T-cell (primary cell): ENCODE measurements around the gene TDP1. TPM values are rescaled to one million over a fixed set of nuclear protein-coding genes. Genes with fewer than 3 reads are reported as not detected.

Experiments used
- ATAC-seq, 4 experiments: fragments of 200-7000 bp in 3 of 4; fragments of 150-1000 bp in 1 of 4; cut with Tn5 transposase; replicated peaks in 1 of 4; 1 replicate in 3 of 4; 2 replicates in 1 of 4; pipeline ENCODE4 v1.10.0; 2021; ENCODE audit warnings: moderate library complexity in 3 of 4, mild to moderate bottlenecking in 2 of 4, moderate number of reproducible peaks in 1 of 4
- CTCF ChIA-PET, 2 donors: fragments of 300-600 bp; sonication (Branson Sonifier 250); formaldehyde crosslinking; loops; one replicate each; lab custom pipeline; 2022; ENCODE audit warnings: antibody characterized with exemption in 2 of 2; lab: Charles Lee
- POLR2A ChIA-PET, 2 donors: fragments of 300-600 bp; sonication (Branson Sonifier 250); formaldehyde crosslinking; loops; one replicate each; lab custom pipeline; 2022; ENCODE audit warnings: antibody characterized with exemption in 2 of 2; lab: Charles Lee
- DNase-seq, 35 experiments: peaks; one replicate each; pipeline versions ENCODE4 v3.0.0 to v3.0.0-alpha.2; 2013 to 2023
- H3K27ac ChIP-seq: one replicate; pipeline ENCODE4 v1.5.1; 2013; ENCODE audit warnings: low read length
- H3K27me3 ChIP-seq, 2 experiments: replicated peaks in 1 of 2; 1 replicate in 1 of 2; 2 replicates in 1 of 2; pipeline versions ENCODE4 v1.6.1 to v1.7.0; 2013; ENCODE audit warnings: low read length in 1 of 2, mixed read lengths in 1 of 2; ENCODE audit not compliant: control insufficient read depth in 2 of 2, insufficient read depth in 2 of 2; ENCODE audit errors: extremely low read depth in 1 of 2
- H3K36me3 ChIP-seq, 2 donors: 1 replicate in 1 of 2; 2 replicates in 1 of 2; pipeline versions ENCODE4 v1.6.1 to v1.7.0; 2013; ENCODE audit warnings: low read length in 1 of 2; ENCODE audit not compliant: control insufficient read depth in 2 of 2, insufficient read depth in 1 of 2; ENCODE audit errors: extremely low read depth in 1 of 2
- H3K4me1 ChIP-seq, 2 experiments: 1 replicate in 1 of 2; 2 replicates in 1 of 2; pipeline versions ENCODE4 v1.6.1 to v1.7.0; 2013; ENCODE audit warnings: low read length in 2 of 2, mixed read lengths in 1 of 2; ENCODE audit not compliant: insufficient read depth in 2 of 2, control insufficient read depth in 1 of 2; ENCODE audit errors: extremely low read depth in 1 of 2
- H3K4me3 ChIP-seq, 2 donors: 1 replicate in 1 of 2; 2 replicates in 1 of 2; pipeline versions ENCODE4 v1.5.1 to v1.7.0; 2013; ENCODE audit warnings: mild to moderate bottlenecking in 2 of 2, low read length in 1 of 2, moderate library complexity in 1 of 2; ENCODE audit not compliant: control insufficient read depth in 1 of 2; ENCODE audit errors: extremely low read depth in 1 of 2
- H3K9me3 ChIP-seq: 2 replicates; pipeline ENCODE4 v1.7.0; 2013
- H3K27ac Mint-ChIP-seq, 2 donors: one replicate each; pipeline ENCODE4 v1.8.0; 2020 to 2021; ENCODE audit warnings: mild to moderate bottlenecking in 2 of 2, mixed read lengths in 2 of 2
- H3K27me3 Mint-ChIP-seq, 2 donors: one replicate each; pipeline ENCODE4 v1.8.0; 2021 to 2022; ENCODE audit warnings: mixed read lengths in 2 of 2
- H3K36me3 Mint-ChIP-seq: one replicate; pipeline ENCODE4 v1.8.0; 2021; ENCODE audit warnings: mixed read lengths
- H3K4me1 Mint-ChIP-seq, 3 donors: one replicate each; pipeline ENCODE4 v1.8.0; 2020 to 2022; ENCODE audit warnings: mixed read lengths in 3 of 3, mild to moderate bottlenecking in 1 of 3
- H3K4me3 Mint-ChIP-seq, 3 donors: one replicate each; pipeline ENCODE4 v1.8.0; 2020 to 2022; ENCODE audit warnings: mild to moderate bottlenecking in 3 of 3, mixed read lengths in 3 of 3, moderate library complexity in 3 of 3
- H3K9me3 Mint-ChIP-seq, 3 donors: one replicate each; pipeline ENCODE4 v1.8.0; 2020 to 2022; ENCODE audit warnings: mixed read lengths in 3 of 3
- WGBS: methylation state at CpG from one replicate; pipeline ENCODE4 v1.1.5; 2013; ENCODE audit warnings: missing lambda C conversion rate; ENCODE audit not compliant: insufficient coverage; 5-methylcytosine and 5-hydroxymethylcytosine counted together
- total RNA-seq, 35 experiments: library from RNA in 6 of 35; stranded (reverse) in 6 of 35; fragments of 120-200 nt in 1 of 35; gene quantifications; one replicate each; pipeline versions ENCODE4 v1.2.1 to v1.2.4 and lab custom pipeline; 2013 to 2026

The TDP1 gene
- total RNA-seq, 5 donors from 2014 or later (not counting 1 experiment from before 2014, with no cell fraction given), result 42.8 to 72.9 (median 44.4) TPM

DNA sequence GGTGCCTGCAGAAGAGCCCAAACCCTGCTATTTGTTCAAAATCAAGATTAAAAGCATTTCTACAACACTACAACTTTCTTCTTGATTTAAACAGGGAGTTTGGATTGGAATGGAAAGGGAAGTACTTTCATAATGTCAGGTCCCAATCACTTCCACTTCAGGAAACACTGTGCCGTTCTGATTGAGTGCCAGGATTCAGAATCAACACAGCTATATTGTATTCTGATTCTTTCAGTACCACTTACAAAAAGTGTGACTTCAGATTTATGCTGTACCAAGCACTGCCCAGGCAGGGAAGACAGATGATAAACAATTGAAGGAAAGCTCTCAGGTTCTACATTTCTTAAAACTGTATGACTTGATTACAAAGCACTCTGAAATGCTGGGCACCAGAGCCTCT, 3.2 kb downstream of the TDP1 start:
- Mint-ChIP-seq H3K27ac (peak overlapping the region in 1 of 2 donors; percentile 55), H3K27me3 (no peaks in the 10 kb centered on the region), H3K9me3 (no peaks in the 10 kb centered on the region), H3K4me1 (peaks cover 73 to 77% (median 74%) of the 10 kb centered on the region in 3 donors), H3K4me3 (peak overlapping the region in 1 of 3 donors; percentile 2), H3K36me3 (peaks cover 41% of the 10 kb centered on the region)
- Histone ChIP-seq H3K27ac (no peak overlapping the region), H3K27me3 (no peaks in the 10 kb centered on the region), H3K4me3 (no peak overlapping the region), H3K9me3 (no peaks in the 10 kb centered on the region), H3K4me1 (peaks cover 31 to 36% of the 10 kb centered on the region in 2 experiments), H3K36me3 (peaks cover 5 to 22% of the 10 kb centered on the region in 2 donors)
- no peak for ATAC-seq
- CTCF ChIA-PET, result interaction anchor here in 1 of 2 donors (1.6 kb wide), 1 partner anchor 13 kb away, joined by 8 read pairs; no protein-coding TSS in a partner anchor
- no peak for DNase-seq
- POLR2A ChIA-PET, result interaction anchor here in 1 of 2 donors (0.6 kb wide), 1 partner anchor 63 kb away, joined by 3 read pairs; no protein-coding TSS in a partner anchor
- no CpG with 5 or more reads among the region's 1 CpG for WGBS

DNA sequence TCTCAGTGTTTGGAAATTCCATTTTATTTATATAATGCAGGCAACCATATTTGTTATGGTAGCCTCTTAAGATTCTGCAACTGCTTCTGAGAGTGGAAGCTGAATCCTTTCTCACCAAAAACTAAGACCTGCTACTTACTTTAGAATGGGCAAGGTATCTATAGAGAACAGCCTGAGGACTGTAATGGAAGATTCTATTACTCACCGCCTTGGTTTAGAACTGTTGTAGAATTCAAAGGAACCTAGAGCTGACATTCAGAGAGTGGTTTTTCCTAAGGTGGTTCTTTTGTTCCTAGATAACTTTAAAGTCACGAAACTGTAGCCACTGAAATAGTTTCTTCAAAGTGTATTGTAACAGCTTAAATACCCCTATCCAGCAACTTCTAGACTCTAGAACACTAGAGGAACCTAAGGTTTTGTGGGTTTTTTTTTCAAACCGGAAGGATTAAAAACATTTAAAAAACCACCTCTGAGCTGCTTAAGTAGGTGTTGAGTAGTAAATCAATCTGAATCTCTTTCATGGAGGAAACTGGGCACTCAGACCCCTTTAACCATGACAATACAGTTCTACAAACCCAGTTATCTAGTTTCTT, 4.2 kb downstream of the TDP1 start:
- peak in 1 of 35 experiments; percentile 48 for DNase-seq
- Histone ChIP-seq H3K9me3 (no peaks in the 10 kb centered on the region), H3K27ac (peak overlapping the region; percentile 40)

DNA sequence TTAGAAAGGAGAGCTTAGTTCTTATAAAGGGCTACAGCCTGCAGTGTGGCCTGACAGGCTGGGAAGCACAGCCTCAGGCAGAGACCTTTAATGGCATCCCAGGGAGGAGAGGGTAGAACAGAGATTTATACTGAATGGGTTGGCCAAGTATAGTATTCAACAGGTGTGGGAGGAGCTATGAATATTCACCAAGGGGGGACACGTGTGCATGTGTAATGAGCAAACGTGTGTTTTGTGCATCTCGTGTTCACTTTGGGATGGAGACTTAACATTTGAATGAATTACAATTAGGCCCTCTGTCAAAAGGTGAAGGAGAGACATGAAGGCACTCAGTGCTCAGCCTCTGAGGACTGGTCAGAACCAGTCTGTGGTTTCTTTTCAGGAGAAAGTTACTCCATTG, 5.2 kb downstream of the TDP1 start:
- Mint-ChIP-seq H3K4me1 (peaks cover 64 to 79% (median 76%) of the 10 kb centered on the region in 3 donors), H3K9me3 (no peaks in the 10 kb centered on the region), H3K4me3 (peak overlapping the region in 2 of 3 donors; percentile 6 to 63), H3K27me3 (no peaks in the 10 kb centered on the region), H3K27ac (peak overlapping the region; percentile 81 to 83), H3K36me3 (peaks cover 55% of the 10 kb centered on the region)
- H3K9me3 ChIP-seq, result no peaks in the 10 kb centered on the region
- H3K4me3 ChIP-seq, result no peak overlapping the region
- DNase-seq (no peak), ATAC-seq (no peak)
- peaks cover 5 to 32% of the 10 kb centered on the region in 2 donors for H3K36me3 ChIP-seq
- H3K4me1 ChIP-seq, result peaks cover 21 to 31% of the 10 kb centered on the region in 2 experiments
- H3K27ac ChIP-seq, result no peak overlapping the region
- CTCF ChIA-PET, result interaction anchor here in 1 of 2 donors (0.9 kb wide), 1 partner anchor 22 kb away, joined by 3 read pairs; no protein-coding TSS in a partner anchor
- H3K27me3 ChIP-seq, result no peaks in the 10 kb centered on the region
- POLR2A ChIA-PET, result no interaction called here
- WGBS, result 95% methylated on average over 3 of the region's 3 CpGs

More for the DNA sequence above, 4.2 kb downstream of the TDP1 start:
- Histone ChIP-seq H3K36me3 (peaks cover 5 to 29% of the 10 kb centered on the region in 2 donors), H3K4me3 (no peak overlapping the region), H3K4me1 (peaks cover 24 to 31% of the 10 kb centered on the region in 2 experiments), H3K27me3 (no peaks in the 10 kb centered on the region)
- ChIA-PET CTCF (interaction anchor here in 1 of 2 donors (0.6 to 1.6 kb wide), 2 partner anchors 12 to 324 kb away, joined by 3 to 8 read pairs; no protein-coding TSS in a partner anchor), POLR2A (interaction anchor here in 1 of 2 donors (1.0 kb wide), 1 partner anchor 21 kb away, joined by 3 read pairs; no protein-coding TSS in a partner anchor)
- no peaks in the 10 kb centered on the region for H3K27me3 Mint-ChIP-seq
- H3K9me3 Mint-ChIP-seq, result no peaks in the 10 kb centered on the region
- peaks cover 48% of the 10 kb centered on the region for H3K36me3 Mint-ChIP-seq
- WGBS, result no CpG with 5 or more reads among the region's 3 CpGs
- H3K27ac Mint-ChIP-seq, result peak overlapping the region; percentile 81 to 83
- ATAC-seq, result peak in 1 of 4 experiments; percentile 19
- peaks cover 67 to 73% (median 70%) of the 10 kb centered on the region in 3 donors for H3K4me1 Mint-ChIP-seq
- H3K4me3 Mint-ChIP-seq, result peak overlapping the region in 2 of 3 donors; percentile 28 to 63

DNA sequence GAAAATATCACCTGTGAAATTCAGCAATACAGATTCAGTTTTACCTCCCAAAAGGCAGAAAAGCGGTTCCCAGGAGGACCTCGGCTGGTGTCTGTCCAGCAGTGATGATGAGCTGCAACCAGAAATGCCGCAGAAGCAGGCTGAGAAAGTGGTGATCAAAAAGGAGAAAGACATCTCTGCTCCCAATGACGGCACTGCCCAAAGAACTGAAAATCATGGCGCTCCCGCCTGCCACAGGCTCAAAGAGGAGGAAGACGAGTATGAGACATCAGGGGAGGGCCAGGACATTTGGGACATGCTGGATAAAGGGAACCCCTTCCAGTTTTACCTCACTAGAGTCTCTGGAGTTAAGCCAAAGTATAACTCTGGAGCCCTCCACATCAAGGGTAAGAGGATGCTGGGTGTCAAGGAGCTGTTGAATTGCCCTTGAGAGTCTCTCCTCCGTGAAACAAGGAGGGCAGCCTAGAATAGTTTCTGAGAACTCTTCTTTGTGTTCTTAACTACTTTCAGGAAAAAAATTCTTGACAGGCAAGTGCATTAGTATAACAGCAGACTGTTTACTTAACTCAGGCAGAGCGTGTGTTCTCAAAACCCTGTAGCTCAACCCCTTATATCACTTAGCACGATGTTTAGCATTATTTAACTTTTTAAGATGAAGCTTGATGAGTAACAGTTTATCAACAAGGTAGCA, 7.7 kb downstream of the TDP1 start:
- POLR2A ChIA-PET, result no interaction called here
- DNase-seq (no peak), ATAC-seq (no peak)
- Mint-ChIP-seq H3K9me3 (no peaks in the 10 kb centered on the region), H3K27me3 (no peaks in the 10 kb centered on the region), H3K4me3 (no peak overlapping the region), H3K27ac (no peak overlapping the region), H3K36me3 (peaks cover 58% of the 10 kb centered on the region), H3K4me1 (peaks cover 42 to 63% (median 58%) of the 10 kb centered on the region in 3 donors)
- Histone ChIP-seq H3K4me1 (peaks cover 7 to 15% of the 10 kb centered on the region in 2 experiments), H3K36me3 (peaks cover 7 to 39% of the 10 kb centered on the region in 2 donors), H3K4me3 (no peak overlapping the region), H3K27me3 (no peaks in the 10 kb centered on the region), H3K9me3 (no peaks in the 10 kb centered on the region), H3K27ac (no peak overlapping the region)
- 87% methylated on average over 5 of the region's 10 CpGs for WGBS
- CTCF ChIA-PET, result interaction anchor here in 1 of 2 donors (1.5 kb wide), 1 partner anchor 10 kb away, joined by 4 read pairs; no protein-coding TSS in a partner anchor

DNA sequence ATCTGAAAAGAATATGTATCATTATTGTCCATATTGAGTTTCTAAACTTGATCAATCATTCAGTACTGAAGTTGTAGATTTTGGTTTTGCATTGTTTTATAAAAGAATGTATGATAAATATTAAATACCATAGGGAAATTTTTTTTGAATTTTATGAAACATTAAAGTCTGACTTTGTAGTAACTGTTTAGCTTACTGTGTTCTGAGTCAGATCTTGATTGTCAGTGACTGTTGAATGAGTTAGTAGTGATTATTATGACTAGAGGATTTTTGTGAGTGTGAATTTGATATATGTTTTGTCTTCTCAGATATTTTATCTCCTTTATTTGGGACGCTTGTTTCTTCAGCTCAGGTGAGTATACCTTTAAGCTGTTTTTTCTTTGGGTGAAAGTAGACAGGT, 10.1 kb downstream of the TDP1 start:
- no peaks in the 10 kb centered on the region for H3K9me3 ChIP-seq
- H3K27ac ChIP-seq, result no peak overlapping the region
- H3K36me3 ChIP-seq, result peaks cover 9 to 47% of the 10 kb centered on the region in 2 donors
- H3K4me1 Mint-ChIP-seq, result peaks cover 22 to 40% (median 36%) of the 10 kb centered on the region in 3 donors
- H3K27me3 ChIP-seq, result no peaks in the 10 kb centered on the region
- H3K4me1 ChIP-seq, result peaks cover 0 to 1% of the 10 kb centered on the region in 2 experiments
- H3K27me3 Mint-ChIP-seq, result no peaks in the 10 kb centered on the region
- no peaks in the 10 kb centered on the region for H3K9me3 Mint-ChIP-seq
- POLR2A ChIA-PET, result no interaction called here
- no peak overlapping the region for H3K27ac Mint-ChIP-seq
- ATAC-seq, result no peak
- peaks cover 66% of the 10 kb centered on the region for H3K36me3 Mint-ChIP-seq
- CTCF ChIA-PET, result interaction anchor here in 1 of 2 donors (0.6 kb wide), 1 partner anchor 492 kb away, joined by 3 read pairs; no protein-coding TSS in a partner anchor
- no peak overlapping the region for H3K4me3 ChIP-seq
- no peak for DNase-seq
- H3K4me3 Mint-ChIP-seq, result no peak overlapping the region
- no CpG with 5 or more reads among the region's 1 CpG for WGBS
